HL-60 (cell line): ENCODE measurements around the gene ZNF511.

ENCODE experiments used
- DNase-seq, 2 experiments: peaks; one replicate each; pipeline ENCODE4 v3.0.0-alpha.2; 2010 to 2020; ENCODE audit warnings: low read depth in 1 of 2, low spot score in 1 of 2
- H3K27ac ChIP-seq: fragments of 250-450 bp; sonication (Bioruptor Pico); replicated peaks from 2 replicates; pipeline ENCODE4 v1.5.1; 2020; ENCODE audit warnings: mild to moderate bottlenecking, moderate library complexity
- H3K27me3 ChIP-seq: fragments of 250-450 bp; sonication (Bioruptor Pico); 2 replicates; pipeline ENCODE4 v1.5.1; 2021; ENCODE audit warnings: mild to moderate bottlenecking, moderate library complexity; ENCODE audit not compliant: insufficient read depth, poor library complexity, severe bottlenecking
- H3K4me3 ChIP-seq: replicated peaks from 2 replicates; pipeline ENCODE4 v1.5.1; 2011; ENCODE audit warnings: mild to moderate bottlenecking, control low read depth, low read length; ENCODE audit not compliant: insufficient read depth
- GABPA ChIP-seq: IDR thresholded peaks from 2 replicates; pipeline ENCODE4 v1.6.1; 2012; ENCODE audit warnings: low read depth
- POLR2AphosphoS5 ChIP-seq: IDR thresholded peaks from 2 replicates; pipeline ENCODE4 v1.6.1; 2012; ENCODE audit warnings: low read depth
- SPI1 ChIP-seq: IDR thresholded peaks from 2 replicates; pipeline ENCODE4 v1.6.1; 2012; ENCODE audit warnings: low read depth, mild to moderate bottlenecking, borderline replicate concordance
- TF ChIP-seq, protein P1 (sequence below): IDR thresholded peaks from one replicate; pipeline ENCODE4 v1.5.1; 2011; ENCODE audit warnings: low read length, control low read depth, inconsistent platforms; ENCODE audit not compliant: insufficient read depth
- TF ChIP-seq, protein P2 (sequence below): IDR thresholded peaks from 2 replicates; pipeline ENCODE4 v1.6.1; 2012; ENCODE audit warnings: low read depth; ENCODE audit not compliant: insufficient replicate concordance

The ZNF511 gene

DNA sequence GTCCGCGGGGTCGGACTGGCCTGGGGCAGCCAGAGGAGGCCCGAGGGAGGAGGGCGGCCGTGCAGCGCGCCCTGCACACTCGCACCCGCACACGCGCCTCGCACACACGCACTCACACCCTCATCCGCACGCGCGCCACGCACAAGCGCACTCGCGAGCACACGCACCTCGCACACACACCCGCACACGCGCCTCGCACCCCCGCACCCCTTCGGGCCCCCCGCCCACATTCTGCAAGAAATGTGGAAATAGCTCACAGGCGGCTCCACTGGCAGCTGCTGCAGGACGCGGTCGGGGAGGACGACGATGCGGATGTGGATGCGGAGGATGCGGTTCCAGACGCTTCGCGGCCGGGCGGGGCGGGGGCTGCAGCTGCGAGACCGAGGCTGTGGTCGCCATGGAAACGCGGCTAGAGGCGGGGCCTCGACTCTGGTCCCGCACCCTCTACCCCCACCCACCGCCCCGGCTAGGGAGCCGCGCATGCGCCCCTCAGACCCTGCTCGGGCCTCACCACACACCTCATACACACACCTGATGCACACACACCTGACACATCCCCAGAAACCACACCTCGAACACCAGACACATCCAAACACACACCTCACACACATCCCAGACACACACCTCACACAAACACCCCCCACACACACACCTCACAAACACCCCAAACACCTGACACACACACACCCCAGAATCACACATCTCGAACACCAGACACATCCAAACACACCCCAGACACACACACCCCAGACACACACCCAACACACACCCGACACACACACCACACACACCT, 28.1 kb downstream of the ZNF511 start, which contains the start of gene CALY:
Gene CALY, minus strand, starts transcription at position 320 of the 793 bp plus-strand sequence. CDS start 7,907 bp downstream, outside the sequence.
- TF ChIP-seq SPI1 (no peak), POLR2AphosphoS5 (peak; percentile 82), GABPA (no peak)
- TF ChIP-seq, protein P1, sequence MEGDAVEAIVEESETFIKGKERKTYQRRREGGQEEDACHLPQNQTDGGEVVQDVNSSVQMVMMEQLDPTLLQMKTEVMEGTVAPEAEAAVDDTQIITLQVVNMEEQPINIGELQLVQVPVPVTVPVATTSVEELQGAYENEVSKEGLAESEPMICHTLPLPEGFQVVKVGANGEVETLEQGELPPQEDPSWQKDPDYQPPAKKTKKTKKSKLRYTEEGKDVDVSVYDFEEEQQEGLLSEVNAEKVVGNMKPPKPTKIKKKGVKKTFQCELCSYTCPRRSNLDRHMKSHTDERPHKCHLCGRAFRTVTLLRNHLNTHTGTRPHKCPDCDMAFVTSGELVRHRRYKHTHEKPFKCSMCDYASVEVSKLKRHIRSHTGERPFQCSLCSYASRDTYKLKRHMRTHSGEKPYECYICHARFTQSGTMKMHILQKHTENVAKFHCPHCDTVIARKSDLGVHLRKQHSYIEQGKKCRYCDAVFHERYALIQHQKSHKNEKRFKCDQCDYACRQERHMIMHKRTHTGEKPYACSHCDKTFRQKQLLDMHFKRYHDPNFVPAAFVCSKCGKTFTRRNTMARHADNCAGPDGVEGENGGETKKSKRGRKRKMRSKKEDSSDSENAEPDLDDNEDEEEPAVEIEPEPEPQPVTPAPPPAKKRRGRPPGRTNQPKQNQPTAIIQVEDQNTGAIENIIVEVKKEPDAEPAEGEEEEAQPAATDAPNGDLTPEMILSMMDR: no peak
- TF ChIP-seq, protein P2, sequence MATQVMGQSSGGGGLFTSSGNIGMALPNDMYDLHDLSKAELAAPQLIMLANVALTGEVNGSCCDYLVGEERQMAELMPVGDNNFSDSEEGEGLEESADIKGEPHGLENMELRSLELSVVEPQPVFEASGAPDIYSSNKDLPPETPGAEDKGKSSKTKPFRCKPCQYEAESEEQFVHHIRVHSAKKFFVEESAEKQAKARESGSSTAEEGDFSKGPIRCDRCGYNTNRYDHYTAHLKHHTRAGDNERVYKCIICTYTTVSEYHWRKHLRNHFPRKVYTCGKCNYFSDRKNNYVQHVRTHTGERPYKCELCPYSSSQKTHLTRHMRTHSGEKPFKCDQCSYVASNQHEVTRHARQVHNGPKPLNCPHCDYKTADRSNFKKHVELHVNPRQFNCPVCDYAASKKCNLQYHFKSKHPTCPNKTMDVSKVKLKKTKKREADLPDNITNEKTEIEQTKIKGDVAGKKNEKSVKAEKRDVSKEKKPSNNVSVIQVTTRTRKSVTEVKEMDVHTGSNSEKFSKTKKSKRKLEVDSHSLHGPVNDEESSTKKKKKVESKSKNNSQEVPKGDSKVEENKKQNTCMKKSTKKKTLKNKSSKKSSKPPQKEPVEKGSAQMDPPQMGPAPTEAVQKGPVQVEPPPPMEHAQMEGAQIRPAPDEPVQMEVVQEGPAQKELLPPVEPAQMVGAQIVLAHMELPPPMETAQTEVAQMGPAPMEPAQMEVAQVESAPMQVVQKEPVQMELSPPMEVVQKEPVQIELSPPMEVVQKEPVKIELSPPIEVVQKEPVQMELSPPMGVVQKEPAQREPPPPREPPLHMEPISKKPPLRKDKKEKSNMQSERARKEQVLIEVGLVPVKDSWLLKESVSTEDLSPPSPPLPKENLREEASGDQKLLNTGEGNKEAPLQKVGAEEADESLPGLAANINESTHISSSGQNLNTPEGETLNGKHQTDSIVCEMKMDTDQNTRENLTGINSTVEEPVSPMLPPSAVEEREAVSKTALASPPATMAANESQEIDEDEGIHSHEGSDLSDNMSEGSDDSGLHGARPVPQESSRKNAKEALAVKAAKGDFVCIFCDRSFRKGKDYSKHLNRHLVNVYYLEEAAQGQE: no peak
- H3K4me3 ChIP-seq: no peak within 1 kb of the TSS
- H3K27me3 ChIP-seq: peaks cover 29% of the 10 kb centered on the region
- peak in 1 of 2 experiments; percentile 76 for DNase-seq
- no peak within 1 kb of the TSS for H3K27ac ChIP-seq

DNA sequence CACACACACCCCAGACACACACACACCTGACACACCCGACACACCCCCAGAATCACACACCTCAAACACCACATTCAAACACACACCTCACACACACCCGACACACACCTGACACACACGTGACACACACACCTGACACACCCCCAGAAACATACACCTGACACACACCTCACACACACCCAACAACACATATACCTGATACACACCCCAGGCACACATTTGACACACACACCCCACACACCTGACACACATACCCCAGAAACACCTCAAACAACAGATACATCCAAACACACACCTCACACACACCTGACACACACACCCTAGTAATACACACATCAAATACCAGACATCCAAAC, 28.6 kb downstream of the ZNF511 start:
- Histone ChIP-seq H3K4me3 (no peak overlapping the region), H3K27me3 (peaks cover 29% of the 10 kb centered on the region), H3K27ac (no peak overlapping the region)
- TF ChIP-seq, protein P1: no peak
- TF ChIP-seq, protein P2: no peak
- TF ChIP-seq POLR2AphosphoS5: no peak
- TF ChIP-seq SPI1: no peak
- TF ChIP-seq GABPA: no peak
- no peak for DNase-seq

DNA sequence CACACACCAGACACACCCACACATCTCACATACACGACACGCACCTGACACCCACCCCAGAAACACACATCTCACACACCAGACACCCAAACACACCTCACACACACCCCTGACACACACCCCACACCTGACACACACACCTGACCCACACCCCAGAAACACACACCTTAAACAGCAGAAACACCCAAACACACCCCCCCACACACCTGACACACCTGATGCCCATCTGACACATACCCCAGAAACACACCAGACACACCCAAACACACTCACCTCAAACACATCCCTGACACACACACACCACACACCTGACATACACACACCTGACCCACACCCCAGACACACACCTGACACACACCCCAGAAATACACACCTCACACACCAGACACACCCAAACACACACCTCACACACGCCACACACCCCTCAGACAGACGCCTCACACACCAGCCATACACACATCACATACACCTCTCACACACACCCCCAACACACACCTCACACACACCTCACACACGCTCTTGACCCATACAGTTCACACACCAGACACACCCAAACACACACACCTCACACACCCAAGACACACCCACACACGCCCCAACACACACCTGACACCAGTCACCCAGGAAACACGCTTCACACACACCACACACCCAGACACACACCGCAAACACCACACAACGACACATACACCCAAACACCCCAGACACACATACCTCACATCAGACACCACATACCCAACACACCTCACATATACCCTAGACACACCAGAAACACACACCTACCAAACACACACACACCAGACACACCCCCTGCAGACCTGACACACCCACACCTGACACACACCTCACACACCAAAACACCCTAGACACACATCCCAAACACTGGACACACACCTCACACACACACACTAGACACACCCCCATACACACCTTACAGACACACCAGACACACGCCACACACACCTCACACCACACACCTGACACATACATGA, 29.7 kb downstream of the ZNF511 start:
- TF ChIP-seq, protein P2: no peak
- TF ChIP-seq GABPA: no peak
- TF ChIP-seq POLR2AphosphoS5: no peak
- TF ChIP-seq SPI1: no peak
- TF ChIP-seq, protein P1: no peak
- Histone ChIP-seq H3K27ac (no peak overlapping the region), H3K27me3 (peaks cover 26% of the 10 kb centered on the region), H3K4me3 (no peak overlapping the region)
- no peak for DNase-seq
